Activated CD4-positive, alpha-beta T cell treated with anti-CD3 and anti-CD28 coated beads, Interleukin-2, amount 10 ng/mL, durations not matched to agents 7 days and 5 days (primary cell): ENCODE measurements around the gene POM121. TPM values are rescaled to one million over a fixed set of nuclear protein-coding genes. Genes with fewer than 3 reads are reported as not detected.
"Not testable (repeated sequence)": the region's sequence is repeated elsewhere in the genome, so short reads cannot be mapped to it uniquely, and the experiment has no call there.

Source experiments
- CTCF ChIA-PET: fragments of 350-600 bp; sonication (Branson Sonifier 250); formaldehyde crosslinking; loops from one replicate; lab custom pipeline; 2021; ENCODE audit warnings: antibody characterized with exemption; lab: Charles Lee
- POLR2A ChIA-PET: fragments of 350-600 bp; sonication (Branson Sonifier 250); formaldehyde crosslinking; loops from one replicate; lab custom pipeline; 2021; ENCODE audit warnings: antibody characterized with exemption; lab: Charles Lee
- DNase-seq: peaks from one replicate; pipeline ENCODE4 v3.0.0-alpha.2; 2020
- H3K27ac Mint-ChIP-seq: one replicate; pipeline ENCODE4 v1.8.0; 2021; ENCODE audit warnings: mild to moderate bottlenecking, moderate library complexity, mixed read lengths
- H3K27me3 Mint-ChIP-seq: one replicate; pipeline ENCODE4 v1.8.0; 2021; ENCODE audit warnings: mixed read lengths
- H3K36me3 Mint-ChIP-seq: one replicate; pipeline ENCODE4 v1.8.0; 2021; ENCODE audit warnings: low read depth, mixed read lengths
- H3K4me1 Mint-ChIP-seq: one replicate; pipeline ENCODE4 v1.8.0; 2021; ENCODE audit warnings: mixed read lengths
- H3K4me3 Mint-ChIP-seq: one replicate; pipeline ENCODE4 v1.8.0; 2021; ENCODE audit warnings: mild to moderate bottlenecking, moderate library complexity, mixed read lengths
- H3K9me3 Mint-ChIP-seq: one replicate; pipeline ENCODE4 v1.8.0; 2021; ENCODE audit warnings: mixed read lengths
- total RNA-seq, 2 experiments: library from RNA; stranded (reverse); gene quantifications; one replicate each; pipeline ENCODE4 v1.2.3, GENCODE V29; 2021

POM121 gene
- total RNA-seq, 2 experiments from 2014 or later, result 55.0 to 59.6 TPM

DNA sequence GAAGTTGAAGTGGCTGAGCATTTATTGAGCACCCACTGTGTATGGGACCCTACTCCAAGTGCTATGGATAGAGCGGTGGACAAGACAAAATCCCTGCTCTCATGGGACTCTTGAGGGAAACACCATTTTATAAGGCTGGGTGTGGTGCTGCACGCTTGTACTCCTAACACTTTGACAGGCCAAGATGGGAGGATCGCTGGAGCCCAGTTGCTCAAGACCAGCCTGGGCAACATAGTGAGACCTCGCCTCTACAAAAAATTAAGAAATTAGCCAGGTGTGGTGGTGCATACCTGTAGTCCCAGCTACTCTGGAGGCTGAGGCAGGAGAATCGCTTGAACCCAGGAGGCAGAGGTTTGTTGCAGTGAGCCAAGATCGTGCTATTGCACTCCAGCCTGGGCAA is 2.9 kb downstream of the POM121 start:
- DNase-seq, POLR2A ChIA-PET, H3K4me3 Mint-ChIP-seq, H3K27ac Mint-ChIP-seq, H3K27me3 Mint-ChIP-seq, H3K9me3 Mint-ChIP-seq: not testable (repeated sequence)
- Mint-ChIP-seq H3K36me3 (peaks cover 49% of the 10 kb centered on the region), H3K4me1 (peaks cover 28% of the 10 kb centered on the region)
- CTCF ChIA-PET, result interaction anchor here (2.9 kb wide), 1 partner anchor 12 kb away, joined by 11 read pairs; no protein-coding TSS in a partner anchor

DNA sequence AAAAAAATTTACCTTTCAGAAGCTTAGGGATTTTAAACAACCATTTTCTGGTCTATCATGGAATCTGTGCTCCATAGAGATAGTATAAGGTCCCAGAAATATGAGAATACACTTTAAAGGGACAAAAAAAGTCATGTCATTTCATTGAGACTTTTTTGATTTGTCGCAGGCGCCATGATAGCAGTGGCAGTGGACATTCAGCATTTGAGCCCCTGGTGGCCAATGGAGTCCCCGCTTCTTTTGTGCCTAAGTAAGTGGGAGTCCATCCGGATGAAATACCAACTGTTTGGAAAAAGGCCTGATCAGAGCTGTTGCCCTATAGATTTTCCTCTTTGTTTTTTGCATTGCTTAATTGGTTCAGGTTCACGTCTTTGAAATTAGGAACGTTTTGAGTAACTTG is 3.3 kb downstream of the POM121 start:
- H3K9me3 Mint-ChIP-seq, POLR2A ChIA-PET, H3K27me3 Mint-ChIP-seq, DNase-seq, H3K4me3 Mint-ChIP-seq, H3K27ac Mint-ChIP-seq: not testable (repeated sequence)
- CTCF ChIA-PET, result interaction anchor here (2.9 kb wide), 1 partner anchor 13 kb away, joined by 11 read pairs; no protein-coding TSS in a partner anchor
- peaks cover 49% of the 10 kb centered on the region for H3K36me3 Mint-ChIP-seq
- peaks cover 26% of the 10 kb centered on the region for H3K4me1 Mint-ChIP-seq

GRCh38 chr7:72942022-72942705 is 17.3 kb downstream of the POM121 start:
- H3K4me1 Mint-ChIP-seq, result peaks cover 15% of the 10 kb centered on the region
- CTCF ChIA-PET, H3K27ac Mint-ChIP-seq, POLR2A ChIA-PET, H3K27me3 Mint-ChIP-seq, H3K9me3 Mint-ChIP-seq, DNase-seq, H3K4me3 Mint-ChIP-seq: not testable (repeated sequence)
- H3K36me3 Mint-ChIP-seq, result peaks cover 20% of the 10 kb centered on the region

- H3K27ac Mint-ChIP-seq, POLR2A ChIA-PET, H3K27me3 Mint-ChIP-seq, H3K9me3 Mint-ChIP-seq, H3K4me1 Mint-ChIP-seq, CTCF ChIA-PET, DNase-seq, H3K4me3 Mint-ChIP-seq: not testable (repeated sequence)
- peaks cover 19% of the 10 kb centered on the region for H3K36me3 Mint-ChIP-seq
Measured at GRCh38 chr7:72942956-72943355, 18.1 kb downstream of the POM121 start.

DNA sequence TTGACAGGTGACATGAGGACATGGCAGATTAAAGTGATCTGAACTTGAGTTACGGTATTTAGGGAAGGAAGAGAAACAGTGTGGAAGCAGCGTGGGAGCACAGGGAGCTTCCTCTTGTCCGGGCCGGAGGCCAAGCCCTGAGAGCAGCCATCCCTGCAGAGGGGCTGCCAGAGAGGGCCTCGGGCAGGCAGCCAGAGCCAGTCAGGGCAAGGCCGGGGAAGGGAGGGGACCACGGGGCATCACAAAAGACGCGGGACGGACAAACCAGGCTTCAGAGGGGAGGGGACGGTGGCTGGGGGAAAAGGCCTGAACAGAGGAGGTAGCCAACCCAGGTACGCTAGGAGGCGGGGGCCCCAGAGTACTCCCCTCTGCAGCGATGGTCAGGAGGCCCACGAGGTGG is 20.0 kb downstream of the POM121 start:
- not testable (repeated sequence) for H3K4me1 Mint-ChIP-seq

DNA sequence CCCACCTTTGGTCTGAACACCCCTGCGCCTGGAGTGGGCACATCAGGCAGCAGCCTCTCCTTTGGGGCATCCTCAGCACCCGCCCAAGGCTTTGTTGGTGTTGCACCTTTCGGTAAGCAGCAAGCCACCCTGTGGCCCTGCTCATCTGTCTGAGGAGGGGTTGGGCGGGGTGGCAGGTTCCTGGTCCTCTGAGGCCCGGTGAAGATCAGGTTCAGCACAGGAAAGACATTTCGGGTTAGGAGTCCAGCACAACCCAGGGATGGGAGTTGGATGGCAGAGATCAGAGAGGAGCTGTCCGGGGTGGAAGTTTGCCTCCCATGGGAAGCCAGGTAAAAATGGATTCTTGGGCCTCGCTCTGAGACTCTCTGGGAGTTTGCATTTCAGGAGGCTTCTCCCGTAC is 20.7 kb downstream of the POM121 start:
- DNase-seq, H3K4me3 Mint-ChIP-seq, H3K27me3 Mint-ChIP-seq, CTCF ChIA-PET, H3K4me1 Mint-ChIP-seq, H3K9me3 Mint-ChIP-seq, POLR2A ChIA-PET, H3K36me3 Mint-ChIP-seq: not testable (repeated sequence)
- H3K27ac Mint-ChIP-seq, result peak overlapping the region; percentile 19

More for the DNA sequence above, 20.0 kb downstream of the POM121 start:
- CTCF ChIA-PET, H3K27ac Mint-ChIP-seq, H3K27me3 Mint-ChIP-seq, DNase-seq, H3K9me3 Mint-ChIP-seq, POLR2A ChIA-PET, H3K36me3 Mint-ChIP-seq, H3K4me3 Mint-ChIP-seq: not testable (repeated sequence)

DNA sequence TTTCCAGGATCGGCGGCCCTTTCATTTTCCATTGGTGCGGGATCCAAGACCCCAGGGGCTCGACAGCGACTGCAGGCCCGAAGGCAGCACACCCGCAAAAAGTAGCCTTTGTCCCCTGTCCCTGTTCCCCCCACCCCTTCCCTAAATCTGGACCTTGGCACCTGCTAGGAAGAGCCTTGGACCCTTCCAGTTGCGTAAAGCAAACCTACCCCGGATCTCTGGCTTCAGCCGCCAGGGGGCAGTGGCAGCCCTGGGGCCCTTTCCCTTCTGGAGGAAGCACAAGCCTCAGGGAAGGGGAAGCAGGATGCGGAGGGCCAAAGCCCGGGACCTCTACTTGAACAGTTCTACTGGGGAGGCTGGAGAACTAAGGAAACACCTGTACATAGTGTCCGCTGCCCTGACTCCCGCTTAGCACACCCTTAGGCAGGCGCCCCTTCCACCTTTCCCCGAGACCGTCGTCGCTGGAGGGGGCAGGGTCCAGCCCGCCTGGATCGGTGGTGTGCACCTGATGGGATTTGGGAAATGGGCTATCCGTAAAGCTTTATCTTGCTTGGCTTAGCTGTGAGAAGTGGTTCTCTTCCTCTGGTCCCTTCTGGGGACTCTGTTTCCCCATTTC is 21.3 kb downstream of the POM121 start:
- CTCF ChIA-PET, H3K9me3 Mint-ChIP-seq, H3K27ac Mint-ChIP-seq: not testable (repeated sequence)

DNA sequence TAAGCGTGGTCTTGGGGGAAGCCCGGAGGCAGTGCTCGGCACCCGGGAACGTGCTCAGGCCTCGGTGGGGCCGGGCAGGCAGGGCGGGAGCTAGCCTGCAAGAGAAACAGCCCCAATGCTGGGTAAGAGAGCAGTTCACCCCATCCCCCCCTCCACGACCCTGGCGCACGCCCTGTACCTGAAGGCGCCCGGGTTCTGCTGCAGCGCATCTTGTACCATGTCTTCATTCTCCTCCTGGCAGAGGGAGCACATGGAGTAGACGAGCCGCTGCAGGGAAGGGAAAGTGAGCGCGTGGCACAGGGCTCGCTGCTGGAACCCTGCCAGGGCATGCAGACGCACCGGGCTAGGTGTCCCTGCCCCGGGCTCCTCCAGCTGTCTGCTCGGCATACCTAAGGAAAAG is 23.8 kb downstream of the POM121 start:
- H3K36me3 Mint-ChIP-seq, H3K9me3 Mint-ChIP-seq, H3K27ac Mint-ChIP-seq, POLR2A ChIA-PET, CTCF ChIA-PET, H3K4me1 Mint-ChIP-seq, H3K27me3 Mint-ChIP-seq, H3K4me3 Mint-ChIP-seq, DNase-seq: not testable (repeated sequence)

More for the DNA sequence above, 21.3 kb downstream of the POM121 start:
- DNase-seq, H3K4me1 Mint-ChIP-seq, H3K4me3 Mint-ChIP-seq, H3K27me3 Mint-ChIP-seq, H3K36me3 Mint-ChIP-seq, POLR2A ChIA-PET: not testable (repeated sequence)

- DNase-seq, CTCF ChIA-PET, H3K4me1 Mint-ChIP-seq, H3K36me3 Mint-ChIP-seq, H3K9me3 Mint-ChIP-seq, POLR2A ChIA-PET, H3K4me3 Mint-ChIP-seq, H3K27ac Mint-ChIP-seq, H3K27me3 Mint-ChIP-seq: not testable (repeated sequence)
Measured at GRCh38 chr7:72949276-72949675, 24.4 kb downstream of the POM121 start.

GRCh38 chr7:72949686-72950085 is 24.8 kb downstream of the POM121 start:
- H3K36me3 Mint-ChIP-seq, DNase-seq, POLR2A ChIA-PET, H3K4me3 Mint-ChIP-seq, H3K27me3 Mint-ChIP-seq, H3K4me1 Mint-ChIP-seq, CTCF ChIA-PET, H3K27ac Mint-ChIP-seq, H3K9me3 Mint-ChIP-seq: not testable (repeated sequence)

- H3K4me1 Mint-ChIP-seq, POLR2A ChIA-PET, H3K4me3 Mint-ChIP-seq, H3K36me3 Mint-ChIP-seq, H3K9me3 Mint-ChIP-seq, CTCF ChIA-PET, H3K27me3 Mint-ChIP-seq, DNase-seq, H3K27ac Mint-ChIP-seq: not testable (repeated sequence)
Measured at GRCh38 chr7:72950432-72950831, 25.5 kb downstream of the POM121 start.

- CTCF ChIA-PET, H3K36me3 Mint-ChIP-seq, H3K4me1 Mint-ChIP-seq, DNase-seq, H3K27ac Mint-ChIP-seq, POLR2A ChIA-PET, H3K9me3 Mint-ChIP-seq, H3K4me3 Mint-ChIP-seq, H3K27me3 Mint-ChIP-seq: not testable (repeated sequence)
Measured at GRCh38 chr7:72953901-72954562, 29.1 kb downstream of the POM121 start.

GRCh38 chr7:72954563-72955198 is 29.8 kb downstream of the POM121 start:
- H3K4me3 Mint-ChIP-seq, result peak overlapping the region; percentile 68
- peak; percentile 11 for DNase-seq
- H3K9me3 Mint-ChIP-seq, H3K36me3 Mint-ChIP-seq, POLR2A ChIA-PET, H3K4me1 Mint-ChIP-seq, H3K27me3 Mint-ChIP-seq, H3K27ac Mint-ChIP-seq: not testable (repeated sequence)
- CTCF ChIA-PET, result interaction anchor here (0.7 kb wide), 1 partner anchor 432 kb away, joined by 3 read pairs; no protein-coding TSS in a partner anchor
